B cell (primary cell): ENCODE measurements around the gene PHACTR3. TPM values are rescaled to one million over a fixed set of nuclear protein-coding genes. Genes with fewer than 3 reads are reported as not detected.

Experiments
- ATAC-seq: fragments of 200-7000 bp; cut with Tn5 transposase; one replicate; pipeline ENCODE4 v1.10.0; 2021; ENCODE audit warnings: low read depth, mild to moderate bottlenecking, moderate number of reproducible peaks, moderate library complexity
- CTCF ChIA-PET: fragments of 350-600 bp; sonication (Branson Sonifier 250); formaldehyde crosslinking; loops from one replicate; lab custom pipeline; 2021; ENCODE audit warnings: antibody characterized with exemption, inconsistent platforms; lab: Charles Lee
- POLR2A ChIA-PET: fragments of 350-600 bp; sonication (Branson Sonifier 250); formaldehyde crosslinking; loops from one replicate; lab custom pipeline; 2021; ENCODE audit warnings: antibody characterized with exemption; lab: Charles Lee
- DNase-seq: peaks from one replicate; pipeline ENCODE4 v3.0.0; 2013
- H2AFZ ChIP-seq: 2 replicates; pipeline ENCODE4 v1.6.1; 2012; ENCODE audit warnings: mild to moderate bottlenecking, low read depth, low read length; ENCODE audit not compliant: insufficient read depth, poor library complexity, severe bottlenecking
- H3K27ac ChIP-seq, 2 donors: 1 replicate in 1 of 2; 2 replicates in 1 of 2; pipeline ENCODE4 v1.5.1; 2012 to 2013; ENCODE audit warnings: low read length in 2 of 2, mild to moderate bottlenecking in 2 of 2, moderate library complexity in 1 of 2
- H3K27me3 ChIP-seq, 4 experiments: fragments of 200-600 bp in 1 of 4; sonication (generic) in 1 of 4; replicated peaks in 1 of 4; 1 replicate in 2 of 4; 2 replicates in 2 of 4; pipeline versions ENCODE4 v1.6.1 to v1.7.0; 2013 to 2016; ENCODE audit warnings: low read length in 3 of 4, mild to moderate bottlenecking in 2 of 4, mixed read lengths in 1 of 4, moderate library complexity in 1 of 4; ENCODE audit not compliant: insufficient read depth in 4 of 4, control insufficient read depth in 3 of 4; ENCODE audit errors: control extremely low read depth in 1 of 4
- H3K36me3 ChIP-seq, 2 experiments: replicated peaks in 1 of 2; 1 replicate in 1 of 2; 2 replicates in 1 of 2; pipeline versions ENCODE4 v1.6.1 to v1.7.1; 2013; ENCODE audit warnings: low read length in 1 of 2; ENCODE audit not compliant: insufficient read depth in 2 of 2, control insufficient read depth in 1 of 2; ENCODE audit errors: control extremely low read depth in 1 of 2, extremely low read depth in 1 of 2
- H3K4me1 ChIP-seq, 2 donors: fragments of 200-600 bp in 1 of 2; sonication (generic) in 1 of 2; 1 replicate in 1 of 2; 2 replicates in 1 of 2; pipeline versions ENCODE4 v1.5.1 to v1.6.1; 2013 to 2017; ENCODE audit warnings: low read length in 2 of 2; ENCODE audit not compliant: control insufficient read depth in 2 of 2, insufficient read depth in 2 of 2
- H3K4me2 ChIP-seq: replicated peaks from 2 replicates; pipeline ENCODE3; 2012; ENCODE audit warnings: mild to moderate bottlenecking, low read depth, low read length; ENCODE audit not compliant: poor library complexity, severe bottlenecking
- H3K4me3 ChIP-seq, 5 experiments: fragments of 200-600 bp in 1 of 5; sonication (generic) in 1 of 5; 1 replicate in 3 of 5; 2 replicates in 2 of 5; pipeline versions ENCODE4 v1.5.1 to v1.7.0; 2011 to 2016; ENCODE audit warnings: low read length in 4 of 5, mild to moderate bottlenecking in 4 of 5, low read depth in 2 of 5, control low read depth in 1 of 5, moderate library complexity in 1 of 5; ENCODE audit not compliant: insufficient read depth in 1 of 5; ENCODE audit errors: control extremely low read depth in 1 of 5, extremely low read depth in 1 of 5
- H3K79me2 ChIP-seq: fragments of 200-600 bp; sonication (generic); one replicate; pipeline ENCODE4 v1.6.0; 2016; ENCODE audit warnings: low read length; ENCODE audit not compliant: control insufficient read depth, insufficient read depth
- H3K9ac ChIP-seq: fragments of 200-600 bp; sonication (generic); 2 replicates; pipeline ENCODE4 v1.6.1; 2017; ENCODE audit warnings: mild to moderate bottlenecking, low read length, moderate library complexity
- H3K9me3 ChIP-seq, 3 donors: one replicate each; pipeline versions ENCODE4 v1.6.1 to v1.7.1; 2013; ENCODE audit warnings: low read length in 2 of 3; ENCODE audit not compliant: control insufficient read depth in 2 of 3, insufficient read depth in 1 of 3; ENCODE audit errors: control extremely low read depth in 1 of 3
- H4K20me1 ChIP-seq: 2 replicates; pipeline ENCODE4 v1.6.0; 2012; ENCODE audit warnings: mild to moderate bottlenecking, low read length; ENCODE audit not compliant: insufficient read depth, control insufficient read depth, poor library complexity, severe bottlenecking
- H3K27ac Mint-ChIP-seq: one replicate; pipeline ENCODE4 v1.8.0; 2021; ENCODE audit warnings: mixed read lengths
- H3K27me3 Mint-ChIP-seq: one replicate; pipeline ENCODE4 v1.8.0; 2021; ENCODE audit warnings: mixed read lengths
- H3K4me1 Mint-ChIP-seq: one replicate; pipeline ENCODE4 v1.8.0; 2021; ENCODE audit warnings: mixed read lengths
- H3K4me3 Mint-ChIP-seq: one replicate; pipeline ENCODE4 v1.8.0; 2021; ENCODE audit warnings: mixed read lengths
- H3K9me3 Mint-ChIP-seq: one replicate; pipeline ENCODE4 v1.8.0; 2022; ENCODE audit warnings: mixed read lengths; ENCODE audit not compliant: insufficient read depth
- EZH2 ChIP-seq: IDR thresholded peaks from 2 replicates; pipeline ENCODE4 v1.6.1; 2012; ENCODE audit warnings: borderline replicate concordance, low read depth, mild to moderate bottlenecking, moderate library complexity, low read length; ENCODE audit not compliant: insufficient read depth, poor library complexity, severe bottlenecking
- WGBS: methylation state at CpG from one replicate; pipeline ENCODE4 v1.1.5; 2013; ENCODE audit warnings: missing lambda C conversion rate; ENCODE audit not compliant: insufficient coverage; 5-methylcytosine and 5-hydroxymethylcytosine counted together
- intact Hi-C: fragments of 100-400 bp; cut with micrococcal nuclease; formaldehyde crosslinking; loops from one replicate; pipeline ENCODE4 v1.10.0; 2022
- polyA plus RNA-seq: library from polyadenylated mRNA; depleted of rRNA; stranded (reverse); fragments of >200 nt; gene quantifications from 2 replicates; pipeline ENCODE4 v1.2.3, GENCODE V29; 2012
- total RNA-seq, 2 donors: library from RNA; stranded (reverse); fragments of 120-200 nt in 1 of 2; gene quantifications; 1 replicate in 1 of 2; 2 replicates in 1 of 2; pipeline versions ENCODE4 v1.2.3 to v1.2.4, GENCODE V29; 2013 to 2022
- TF ChIP-seq, protein P1 (sequence below): fragments of 200-600 bp; IDR thresholded peaks from one replicate; pipeline ENCODE4 v1.8.0; 2022; ENCODE audit warnings: antibody characterized with exemption, mild to moderate bottlenecking

Gene PHACTR3
- total and polyA plus RNA-seq, 2 donors (not counting 1 experiment from before 2014, with no cell fraction given) = not detected

DNA sequence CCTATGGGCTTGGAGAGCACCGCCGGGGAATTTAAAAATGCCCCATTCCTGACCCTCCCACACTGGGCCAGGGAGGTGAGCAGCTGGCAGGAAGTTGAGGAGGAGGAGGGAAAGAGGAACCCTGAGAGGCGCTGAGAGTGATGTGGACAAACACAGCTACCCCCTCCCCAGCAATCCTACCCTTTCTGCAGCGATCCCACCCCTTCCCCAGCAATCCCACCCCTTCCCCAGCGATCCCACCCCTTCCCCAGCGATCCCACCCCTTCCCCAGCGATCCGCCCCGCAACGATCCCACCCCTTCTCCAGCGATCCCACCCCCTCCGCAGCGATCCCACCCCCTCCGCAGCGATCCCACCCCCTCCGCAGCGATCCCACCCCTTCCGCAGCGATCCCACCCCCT lies 217.4 kb downstream of the PHACTR3 start:
- Histone ChIP-seq H3K4me1 (no peaks in the 10 kb centered on the region), H3K36me3 (no peaks in the 10 kb centered on the region), H4K20me1 (no peaks in the 10 kb centered on the region), H3K4me3 (no peak overlapping the region), H3K27me3 (peaks cover 0 to 2% (median 0%) of the 10 kb centered on the region in 4 experiments), H2AFZ (no peak overlapping the region), H3K4me2 (no peak overlapping the region), H3K27ac (no peak overlapping the region), H3K9ac (no peak overlapping the region), H3K79me2 (no peaks in the 10 kb centered on the region), H3K9me3 (peaks cover 0 to 7% (median 0%) of the 10 kb centered on the region in 3 donors)
- no CpG with 5 or more reads among the region's 19 CpGs for WGBS
- ChIA-PET CTCF (no interaction called here), POLR2A (no interaction called here)
- Mint-ChIP-seq H3K4me1 (no peaks in the 10 kb centered on the region), H3K9me3 (no peaks in the 10 kb centered on the region), H3K27ac (no peak overlapping the region), H3K27me3 (peaks cover 7% of the 10 kb centered on the region), H3K4me3 (no peak overlapping the region)
- DNase-seq (no peak), ATAC-seq (no peak)
- intact Hi-C loops = no loop called here
- TF ChIP-seq, protein P1, sequence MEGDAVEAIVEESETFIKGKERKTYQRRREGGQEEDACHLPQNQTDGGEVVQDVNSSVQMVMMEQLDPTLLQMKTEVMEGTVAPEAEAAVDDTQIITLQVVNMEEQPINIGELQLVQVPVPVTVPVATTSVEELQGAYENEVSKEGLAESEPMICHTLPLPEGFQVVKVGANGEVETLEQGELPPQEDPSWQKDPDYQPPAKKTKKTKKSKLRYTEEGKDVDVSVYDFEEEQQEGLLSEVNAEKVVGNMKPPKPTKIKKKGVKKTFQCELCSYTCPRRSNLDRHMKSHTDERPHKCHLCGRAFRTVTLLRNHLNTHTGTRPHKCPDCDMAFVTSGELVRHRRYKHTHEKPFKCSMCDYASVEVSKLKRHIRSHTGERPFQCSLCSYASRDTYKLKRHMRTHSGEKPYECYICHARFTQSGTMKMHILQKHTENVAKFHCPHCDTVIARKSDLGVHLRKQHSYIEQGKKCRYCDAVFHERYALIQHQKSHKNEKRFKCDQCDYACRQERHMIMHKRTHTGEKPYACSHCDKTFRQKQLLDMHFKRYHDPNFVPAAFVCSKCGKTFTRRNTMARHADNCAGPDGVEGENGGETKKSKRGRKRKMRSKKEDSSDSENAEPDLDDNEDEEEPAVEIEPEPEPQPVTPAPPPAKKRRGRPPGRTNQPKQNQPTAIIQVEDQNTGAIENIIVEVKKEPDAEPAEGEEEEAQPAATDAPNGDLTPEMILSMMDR = no peak
- TF ChIP-seq EZH2 = no peak

DNA sequence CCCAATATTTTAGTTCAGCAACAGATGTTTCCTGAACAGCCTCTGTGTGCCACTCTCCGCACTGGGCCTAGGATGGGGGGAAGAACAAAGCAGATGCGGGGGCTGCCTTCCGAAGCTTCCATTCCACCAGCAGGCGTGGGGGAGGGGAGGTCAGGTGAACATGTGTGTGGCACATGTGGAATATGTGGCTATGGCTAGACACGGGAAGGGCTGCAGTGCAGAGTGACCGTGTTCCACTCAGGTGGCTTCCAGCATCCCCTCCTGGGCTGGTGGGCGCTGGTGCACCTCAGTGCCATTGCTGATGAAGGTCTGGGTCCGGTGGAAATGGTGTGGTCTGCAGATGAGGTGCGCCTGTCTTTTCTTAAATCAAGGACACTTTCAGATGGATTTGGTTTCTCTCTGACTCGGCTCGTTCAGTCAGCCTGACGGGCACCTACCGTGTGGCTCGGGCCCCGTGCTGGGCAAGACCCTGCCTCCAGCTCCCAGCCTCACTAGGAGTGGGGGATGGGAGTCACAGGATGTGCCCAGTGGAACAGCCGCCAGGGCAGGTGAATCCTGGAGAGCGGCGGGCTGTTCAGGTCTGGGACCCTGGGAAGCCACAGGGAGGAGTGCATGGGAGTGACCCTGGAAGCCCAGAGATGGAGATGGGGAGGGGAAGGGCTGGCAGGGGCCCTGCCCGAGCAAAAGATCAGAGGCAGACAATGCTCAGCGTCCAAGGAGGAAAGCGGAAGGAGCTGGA lies 218.1 kb downstream of the PHACTR3 start:
- H2AFZ ChIP-seq = no peak overlapping the region
- Mint-ChIP-seq H3K9me3 (no peaks in the 10 kb centered on the region), H3K4me3 (no peak overlapping the region), H3K27ac (no peak overlapping the region), H3K4me1 (no peaks in the 10 kb centered on the region), H3K27me3 (peaks cover 7% of the 10 kb centered on the region)
- ChIA-PET CTCF (no interaction called here), POLR2A (no interaction called here)
- H3K4me1 ChIP-seq = no peaks in the 10 kb centered on the region
- 78% methylated on average over 18 of the region's 21 CpGs for WGBS
- H3K36me3 ChIP-seq = no peaks in the 10 kb centered on the region
- TF ChIP-seq, protein P1 = no peak
- no peak for TF ChIP-seq EZH2
- no peak overlapping the region for H3K4me2 ChIP-seq
- H3K9me3 ChIP-seq = peaks cover 0 to 7% (median 0%) of the 10 kb centered on the region in 3 donors
- no peak overlapping the region for H3K4me3 ChIP-seq
- H4K20me1 ChIP-seq = no peaks in the 10 kb centered on the region
- DNase-seq = no peak
- H3K27ac ChIP-seq = no peak overlapping the region
- H3K9ac ChIP-seq = no peak overlapping the region
- ATAC-seq = no peak
- H3K27me3 ChIP-seq = peaks cover 0 to 2% (median 0%) of the 10 kb centered on the region in 4 experiments
- no peaks in the 10 kb centered on the region for H3K79me2 ChIP-seq
- intact Hi-C loops = no loop called here
